H54 (cell line): ENCODE results near the gene MTMR8.
"Not testable (repeated sequence)": the region's sequence is repeated elsewhere in the genome, so short reads cannot be mapped to it uniquely, and the experiment has no call there.

Experiments
- DNase-seq: peaks from one replicate; pipeline ENCODE4 v3.0.0; 2011; ENCODE audit warnings: low spot score, mixed read lengths; ENCODE audit not compliant: insufficient read length
- FAIRE-seq: peaks from 3 replicates; lab custom pipeline; 2011; peaks lifted over from hg19 to GRCh38; lab: Jason Lieb, UNC
- POLR2A ChIP-seq: IDR thresholded peaks from 2 replicates; pipeline ENCODE4 v1.6.1; 2011; ENCODE audit warnings: low read depth, mild to moderate bottlenecking, low read length

MTMR8 gene

GRCh38 chrX:64394874-64395567, at the start of gene MTMR8:
Gene MTMR8, minus strand, starts transcription at chrX:64395452. Its CDS starts 89 bp downstream, at chrX:64395363.
- TF ChIP-seq POLR2A: no peak
- no peak for FAIRE-seq
- no peak for DNase-seq

GRCh38 chrX:64439551-64439950, 44.3 kb upstream of the MTMR8 start:
- FAIRE-seq (no peak), DNase-seq (no peak)
- no peak for TF ChIP-seq POLR2A

- DNase-seq (no peak), FAIRE-seq (no peak)
- no peak for TF ChIP-seq POLR2A
These were observed 42.4 kb upstream of the MTMR8 start for GRCh38 chrX:64437665-64438064.

DNA sequence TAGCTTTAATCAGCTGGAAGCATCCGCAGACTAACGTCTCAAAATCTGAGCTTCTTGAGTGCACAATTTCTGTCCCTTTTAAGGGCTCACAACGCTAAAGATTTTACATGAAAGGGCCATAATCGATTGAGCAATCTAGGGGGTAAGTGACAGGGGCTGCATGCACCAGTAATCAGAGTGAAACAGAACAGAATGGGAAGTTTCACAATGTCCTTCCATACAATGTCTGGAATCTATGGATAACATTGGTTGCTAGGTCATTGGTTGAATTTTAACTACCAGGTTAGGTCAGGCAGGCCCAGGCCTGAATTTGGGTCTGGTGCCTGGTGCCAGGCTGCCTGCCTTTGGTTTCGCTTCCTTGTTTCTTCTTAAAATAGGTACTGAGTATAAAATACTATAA, 42.0 kb upstream of the MTMR8 start:
- FAIRE-seq: no peak
- DNase-seq: no peak
- no peak for TF ChIP-seq POLR2A

GRCh38 chrX:64428371-64428770, 33.1 kb upstream of the MTMR8 start:
- no peak for FAIRE-seq
- DNase-seq: no peak
- no peak for TF ChIP-seq POLR2A

GRCh38 chrX:64427787-64428186, 32.5 kb upstream of the MTMR8 start:
- no peak for FAIRE-seq
- DNase-seq: no peak
- no peak for TF ChIP-seq POLR2A

GRCh38 chrX:64427281-64427680, 32.0 kb upstream of the MTMR8 start:
- DNase-seq (no peak), FAIRE-seq (no peak)
- no peak for TF ChIP-seq POLR2A

DNA sequence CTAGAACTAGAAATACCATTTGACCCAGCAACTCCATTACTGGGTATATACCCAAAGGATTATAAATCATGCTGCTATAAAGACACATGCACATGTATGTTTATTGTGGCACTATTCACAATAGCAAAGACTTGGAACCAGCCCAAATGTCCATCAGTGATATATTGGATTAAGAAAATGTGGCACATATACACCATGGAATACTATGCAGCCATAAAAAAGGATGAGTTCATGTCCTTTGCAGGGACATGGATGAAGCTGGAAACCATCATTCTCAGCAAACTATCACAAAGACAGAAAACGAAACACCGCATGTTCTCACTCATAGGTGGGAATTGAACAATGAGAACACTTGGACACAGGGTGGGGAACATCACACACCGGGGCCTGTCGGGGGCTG, 14.5 kb upstream of the MTMR8 start:
- DNase-seq, FAIRE-seq: not testable (repeated sequence)

DNA sequence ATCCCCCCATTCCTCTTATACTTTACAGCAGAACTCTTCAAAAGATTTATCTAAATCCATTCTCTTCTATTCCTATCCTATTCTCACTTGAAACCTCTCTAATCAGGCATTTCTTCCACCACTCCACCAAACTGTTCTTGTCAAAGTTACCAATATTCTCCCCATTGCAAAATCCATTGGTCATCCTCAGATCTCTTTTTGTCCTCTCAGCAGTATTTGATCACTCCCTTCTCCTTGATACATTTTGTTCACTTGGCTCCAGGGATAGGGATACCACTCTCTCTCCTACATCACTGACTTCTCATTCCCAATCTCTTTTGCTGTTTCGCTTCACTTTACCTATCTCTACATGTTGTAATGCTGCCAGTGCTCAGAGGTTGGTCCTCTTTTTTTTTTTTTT, 2.8 kb upstream of the MTMR8 start:
- FAIRE-seq (no peak), DNase-seq (no peak)
- no peak for TF ChIP-seq POLR2A

DNA sequence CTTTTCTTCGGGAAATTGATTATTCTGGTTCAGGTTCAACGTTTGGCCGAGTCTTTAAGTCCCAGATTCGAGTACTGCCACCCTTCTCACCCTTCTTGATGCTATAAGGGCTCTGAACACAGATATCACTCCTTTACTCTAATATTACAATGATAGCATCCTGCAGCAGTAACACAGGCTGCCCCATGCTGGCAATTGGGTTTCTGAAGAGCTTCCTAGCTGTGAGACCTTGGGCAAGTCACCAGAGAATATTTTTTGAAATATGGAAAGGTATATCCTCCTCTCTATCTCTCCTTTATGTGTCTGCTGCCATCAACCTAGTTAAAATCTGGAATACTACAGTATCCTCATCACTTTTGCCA, 297 bp upstream of the MTMR8 start:
- FAIRE-seq: no peak
- DNase-seq: no peak
- no peak for TF ChIP-seq POLR2A

GRCh38 chrX:64394059-64394873, 986 bp downstream of the MTMR8 start:
- TF ChIP-seq POLR2A: no peak
- FAIRE-seq (no peak), DNase-seq (no peak)

- FAIRE-seq: no peak
- DNase-seq: no peak
- TF ChIP-seq POLR2A: no peak
These were observed 5.8 kb downstream of the MTMR8 start for GRCh38 chrX:64389489-64389888.

DNA sequence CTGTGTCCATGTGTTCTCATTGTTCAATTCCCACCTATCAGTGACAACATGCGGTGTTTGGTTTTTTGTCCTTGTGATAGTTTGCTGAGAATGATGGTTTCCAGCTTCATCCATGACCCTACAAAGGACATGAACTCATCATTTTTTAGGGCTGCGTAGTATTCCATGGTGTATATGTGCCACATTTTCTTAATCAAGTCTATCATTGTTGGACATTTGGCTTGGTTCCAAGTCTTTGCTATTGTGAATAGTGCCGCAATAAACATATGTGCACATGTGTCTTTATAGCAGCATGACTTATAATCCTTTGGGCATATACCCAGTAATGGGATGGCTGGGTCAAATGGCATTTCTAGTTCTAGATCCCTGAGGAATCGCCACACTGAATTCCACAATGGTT, 14.5 kb downstream of the MTMR8 start:
- DNase-seq, FAIRE-seq: not testable (repeated sequence)

DNA sequence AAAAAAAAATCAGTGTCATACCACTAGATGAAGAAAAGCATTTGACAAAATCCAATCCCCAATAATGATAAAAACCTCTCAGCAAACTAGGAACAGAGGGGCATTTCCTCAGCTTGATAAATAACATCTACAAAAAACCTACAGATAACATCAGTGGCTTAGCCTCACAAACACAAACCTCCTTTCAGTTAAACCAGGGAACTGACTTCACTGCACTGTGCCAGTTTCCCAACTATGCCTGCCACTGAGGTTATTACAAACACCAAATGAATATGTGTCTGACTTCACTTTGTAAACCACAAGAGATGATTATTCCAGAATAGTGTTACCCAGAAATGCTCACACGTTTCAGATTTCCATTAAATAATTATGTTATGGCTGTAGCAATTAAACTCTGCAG, 15.3 kb downstream of the MTMR8 start:
- no peak for DNase-seq
- TF ChIP-seq POLR2A: no peak
- FAIRE-seq: no peak

DNA sequence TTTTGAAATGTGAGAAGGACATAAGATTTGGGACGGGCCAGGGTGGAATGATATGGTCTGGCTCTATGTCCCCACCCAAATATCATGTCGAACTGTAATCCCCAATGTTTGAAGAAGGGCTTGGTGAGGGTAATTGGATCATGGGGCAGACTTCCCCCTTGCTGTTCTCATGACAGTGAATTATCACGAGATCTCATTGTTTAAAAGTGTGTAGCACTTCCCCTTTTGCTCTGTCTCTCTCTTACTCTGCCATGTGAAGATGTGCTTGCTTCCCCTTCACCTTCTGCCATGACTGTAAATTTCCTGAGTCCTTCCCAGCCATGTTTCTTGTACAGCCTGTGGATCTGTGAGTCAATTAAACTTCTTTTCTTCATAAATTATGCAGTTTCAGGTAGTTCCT, 17.5 kb downstream of the MTMR8 start:
- no peak for TF ChIP-seq POLR2A
- FAIRE-seq: no peak
- no peak for DNase-seq
